GM19463 (cell line): ENCODE data around the gene OR5A2.
A peak's percentile ranks its signal among the peaks of the same experiment; 100 is the strongest.
"Not testable (repeated sequence)": the region's sequence is repeated elsewhere in the genome, so short reads cannot be mapped to it uniquely, and the experiment has no call there.

Experiments used
- ATAC-seq: cut with Tn5 transposase; IDR thresholded peaks from one replicate; pipeline ENCODE4 v1.9.1; 2021; ENCODE audit warnings: mild to moderate bottlenecking, moderate library complexity; ENCODE audit not compliant: unreplicated experiment

OR5A2 gene

GRCh38 chr11:59426361-59427067 lies at the start of gene OR5A2:
TSS of gene OR5A2 (minus strand) at chr11:59426413. CDS start at chr11:59422953, 3,460 bp downstream.
- no peak for ATAC-seq

GRCh38 chr11:59475176-59475575 lies 49.0 kb upstream of the OR5A2 start:
- ATAC-seq = no peak

DNA sequence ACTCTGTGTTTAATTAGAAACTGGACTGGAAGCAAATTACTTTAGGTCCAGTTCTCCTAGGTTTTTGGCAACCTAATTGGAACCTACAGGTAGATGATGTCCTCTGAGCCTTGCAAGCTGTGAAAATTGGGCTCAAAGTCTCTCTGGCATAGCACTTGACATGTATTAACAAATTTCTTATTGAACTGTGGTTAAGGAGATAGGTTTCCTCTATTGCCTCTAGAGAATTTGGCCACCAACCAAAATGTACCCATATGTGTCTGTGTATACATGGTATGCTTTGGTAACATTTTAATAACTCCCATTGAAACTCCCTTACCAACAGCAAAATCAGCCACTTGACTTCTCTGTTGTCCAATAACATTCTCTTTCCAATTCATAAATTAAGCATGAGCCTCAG lies 46.8 kb upstream of the OR5A2 start, which contains the start of gene OR4D10:
OR4D10 (plus strand) TSS at position 301 of the 400 bp plus-strand sequence. CDS start 4,115 bp downstream, outside the sequence.
- ATAC-seq = no peak

- no peak for ATAC-seq
Observed at GRCh38 chr11:59463190-59463641, 37.0 kb upstream of the OR5A2 start.

GRCh38 chr11:59459916-59460315 lies 33.7 kb upstream of the OR5A2 start:
- ATAC-seq = no peak

DNA sequence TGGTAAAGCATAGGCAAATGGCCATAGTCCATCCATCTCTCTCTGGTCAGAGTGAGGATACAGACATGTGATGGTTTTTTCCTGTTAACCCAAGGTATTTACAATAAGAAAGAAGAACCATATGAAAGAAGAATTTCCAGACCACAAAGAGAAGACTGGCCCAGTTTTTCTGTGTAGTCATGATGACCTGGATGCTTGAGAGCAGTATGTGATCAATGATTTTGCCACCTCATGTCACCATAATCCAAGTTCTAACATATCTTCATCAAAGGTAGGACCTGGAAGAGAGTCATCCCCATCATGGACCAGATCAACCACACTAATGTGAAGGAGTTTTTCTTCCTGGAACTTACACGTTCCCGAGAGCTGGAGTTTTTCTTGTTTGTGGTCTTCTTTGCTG lies 30.4 kb upstream of the OR5A2 start, which contains the start of gene OR4D6:
OR4D6 (plus strand) TSS at position 301 of the 400 bp plus-strand sequence; CDS start at position 301, 0 bp downstream.
- no peak for ATAC-seq

DNA sequence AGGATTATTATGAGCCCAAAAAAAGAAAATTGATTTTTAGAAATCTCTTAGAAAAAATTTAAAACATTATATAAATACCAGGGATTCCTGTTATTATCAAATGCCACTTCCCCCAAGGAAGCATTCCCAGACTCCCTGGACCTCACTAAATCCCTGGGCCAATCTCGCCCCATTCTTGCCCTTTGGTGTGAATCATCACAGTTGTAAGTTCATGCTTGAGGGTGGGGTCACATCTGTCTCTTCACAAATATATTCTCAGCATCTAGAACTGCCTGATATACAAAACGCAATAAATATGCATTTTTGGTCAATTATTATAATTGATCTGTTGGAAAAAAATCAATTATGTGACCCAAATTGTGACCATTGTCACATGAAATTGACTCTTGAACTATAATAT lies 22.3 kb upstream of the OR5A2 start:
- ATAC-seq = no peak

DNA sequence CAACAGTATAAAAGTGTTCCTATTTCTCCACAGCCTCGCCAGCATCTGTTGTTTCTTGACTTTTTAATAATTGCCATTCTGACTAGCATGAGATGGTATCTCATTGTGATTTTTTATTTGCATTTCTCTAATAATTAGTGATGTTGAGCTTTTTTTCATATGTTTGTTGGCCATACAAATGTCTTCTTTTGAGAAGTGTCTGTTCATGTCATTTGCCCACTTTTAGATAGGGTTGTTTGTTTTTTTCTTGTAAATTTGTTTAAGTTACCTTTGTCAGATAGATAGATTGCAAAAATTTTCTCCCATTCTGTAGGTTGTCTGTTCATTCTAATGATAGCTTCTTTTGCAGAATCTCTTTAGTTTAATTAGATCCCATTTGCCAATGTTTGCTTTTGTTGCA lies 19.4 kb upstream of the OR5A2 start:
- not testable (repeated sequence) for ATAC-seq

DNA sequence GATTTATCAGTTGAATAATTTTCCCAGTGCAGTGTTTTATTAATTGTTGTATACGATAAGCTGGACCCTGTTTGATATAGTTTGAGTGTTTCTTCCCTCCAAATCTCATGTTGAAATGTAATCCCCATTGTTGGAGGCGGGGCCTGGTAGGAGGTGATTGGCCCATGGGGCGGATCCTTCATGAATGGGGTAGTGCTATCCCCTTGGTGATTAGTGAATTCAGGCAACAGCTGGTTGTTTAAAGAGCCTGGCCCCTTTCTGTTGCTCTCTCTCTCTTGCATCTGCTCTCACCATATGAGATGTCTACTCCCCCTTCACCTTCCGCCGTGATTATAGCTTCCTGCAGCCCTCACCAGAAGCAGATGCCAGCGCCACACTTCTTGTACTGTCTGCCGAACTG lies 11.6 kb upstream of the OR5A2 start:
- ATAC-seq = no peak

GRCh38 chr11:59436169-59436568 lies 10.0 kb upstream of the OR5A2 start, which contains the start of gene OR5A1:
TSS of gene OR5A1 (plus strand) at chr11:59436469. CDS start at chr11:59443169, 6,700 bp downstream.
- no peak for ATAC-seq

- peak; percentile 91 for ATAC-seq
Observed at GRCh38 chr11:59429924-59430516, 3.8 kb upstream of the OR5A2 start.

- no peak for ATAC-seq
Observed at GRCh38 chr11:59427068-59427382, 812 bp upstream of the OR5A2 start.

- ATAC-seq = no peak
Observed at GRCh38 chr11:59425131-59425530, 1.1 kb downstream of the OR5A2 start.

DNA sequence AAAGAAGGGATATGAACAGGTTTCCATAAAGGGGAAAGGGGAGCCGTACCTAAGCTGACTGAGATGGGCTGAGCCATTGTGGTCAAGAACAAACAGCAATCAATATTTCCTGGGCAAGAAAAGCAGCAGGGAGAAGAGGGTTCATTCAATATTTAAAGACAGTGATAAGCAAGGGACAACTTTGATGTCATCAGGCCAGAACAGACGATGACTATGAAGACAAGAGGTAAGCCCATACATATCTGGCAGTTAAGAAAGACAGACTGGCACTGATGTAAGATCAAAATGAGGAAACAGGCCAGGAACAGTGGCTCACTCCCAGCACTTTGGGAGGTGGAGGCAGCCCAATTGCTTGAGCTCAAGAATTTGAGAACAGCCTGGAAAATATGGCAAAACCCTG lies 2.4 kb downstream of the OR5A2 start:
- no peak for ATAC-seq

GRCh38 chr11:59418156-59418555 lies 8.1 kb downstream of the OR5A2 start:
- ATAC-seq = no peak

DNA sequence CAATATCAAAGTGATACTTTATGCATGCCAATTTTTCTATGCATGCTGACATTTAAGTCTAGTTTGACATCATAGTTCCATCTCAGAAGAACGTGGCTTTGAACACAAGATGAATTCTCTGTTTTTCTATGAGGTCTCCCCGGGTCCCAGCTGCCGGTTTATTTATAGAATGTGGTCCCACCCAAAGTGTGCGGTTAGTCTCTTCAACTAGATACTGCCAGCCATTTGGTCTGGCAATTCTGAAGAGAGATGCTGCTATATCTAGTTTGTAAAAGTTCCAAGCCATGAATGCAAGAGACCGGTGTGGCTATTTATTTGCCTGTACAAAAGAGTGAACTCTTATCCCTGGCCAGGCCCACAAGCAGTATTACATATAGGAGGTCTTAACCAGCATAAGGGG lies 9.2 kb downstream of the OR5A2 start:
- no peak for ATAC-seq

- ATAC-seq = no peak
Observed at GRCh38 chr11:59416613-59417012, 9.6 kb downstream of the OR5A2 start.

GRCh38 chr11:59415111-59415510 lies 11.1 kb downstream of the OR5A2 start:
- no peak for ATAC-seq

- ATAC-seq = no peak
Observed at GRCh38 chr11:59413646-59414045, 12.6 kb downstream of the OR5A2 start.

GRCh38 chr11:59403546-59403945 lies 22.7 kb downstream of the OR5A2 start:
- no peak for ATAC-seq

DNA sequence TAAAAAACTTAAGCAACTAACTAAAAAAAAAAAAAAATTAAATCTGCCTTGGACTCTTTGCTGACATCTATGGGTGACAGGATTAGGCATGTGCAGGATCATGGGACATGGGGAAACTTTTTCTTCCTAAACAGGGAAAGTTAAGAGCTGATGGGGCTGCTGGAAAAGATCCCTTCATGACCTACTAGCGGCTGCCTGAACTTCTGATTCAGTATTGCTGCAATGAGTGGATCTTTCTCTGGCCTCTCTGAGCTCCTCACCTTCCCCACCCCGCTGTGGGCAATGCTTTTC lies 25.0 kb downstream of the OR5A2 start:
- ATAC-seq = no peak

DNA sequence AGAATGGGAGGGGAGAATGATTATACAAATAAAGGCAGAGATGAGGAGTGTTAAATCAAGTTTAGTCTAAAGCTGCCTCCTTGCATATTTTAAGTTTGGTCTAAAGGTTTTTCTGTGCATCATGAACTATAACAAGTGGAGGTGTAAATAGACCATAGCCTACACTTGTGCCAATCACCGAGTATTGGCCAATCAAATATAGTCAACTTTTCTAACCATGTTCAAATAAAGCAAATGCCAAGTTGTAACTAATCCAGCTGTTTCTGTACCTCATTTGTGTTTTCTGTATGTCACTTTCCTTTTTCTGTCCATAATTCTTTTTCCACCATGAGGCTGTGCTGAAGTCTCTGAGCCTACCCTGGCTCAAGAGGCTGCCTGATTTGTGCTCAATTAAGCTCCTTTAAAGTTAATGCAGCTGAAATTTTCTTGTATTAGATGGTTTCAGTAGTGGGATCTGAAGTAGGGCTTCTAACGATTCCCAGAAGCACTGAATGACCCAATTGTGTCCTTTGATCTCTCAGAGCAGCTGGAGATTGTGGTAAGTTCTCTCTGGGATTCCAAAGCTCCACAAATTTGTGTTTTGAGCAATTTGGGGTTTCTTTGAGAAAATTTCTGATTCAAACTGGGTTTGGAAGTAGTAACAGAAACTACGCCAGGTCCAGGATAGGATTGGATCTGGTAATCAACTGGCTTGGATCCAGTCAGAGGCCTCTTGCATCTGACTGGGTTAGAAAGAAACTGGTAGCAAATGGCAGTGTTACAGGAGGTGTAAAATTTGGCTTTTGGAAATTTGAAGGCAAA lies 25.6 kb downstream of the OR5A2 start:
- ATAC-seq = no peak
